Hematopoietic multipotent progenitor cell (in vitro differentiated cells): ENCODE results near the gene CDC42BPA. TPM values are rescaled to one million over a fixed set of nuclear protein-coding genes. Genes with fewer than 3 reads are reported as not detected.

ENCODE experiments used
- DNase-seq, 3 donors: peaks; one replicate each; pipeline ENCODE4 v3.0.0-alpha.2; 2011 to 2015; ENCODE audit warnings: low read depth in 2 of 3, low spot score in 2 of 3
- total RNA-seq: library from RNA; depleted of rRNA; stranded (reverse); fragments of >200 nt; gene quantifications from one replicate; pipeline ENCODE4 v1.2.3, GENCODE V29; 2012

Gene CDC42BPA
- total RNA-seq, 1 donor: 10.2 TPM

DNA sequence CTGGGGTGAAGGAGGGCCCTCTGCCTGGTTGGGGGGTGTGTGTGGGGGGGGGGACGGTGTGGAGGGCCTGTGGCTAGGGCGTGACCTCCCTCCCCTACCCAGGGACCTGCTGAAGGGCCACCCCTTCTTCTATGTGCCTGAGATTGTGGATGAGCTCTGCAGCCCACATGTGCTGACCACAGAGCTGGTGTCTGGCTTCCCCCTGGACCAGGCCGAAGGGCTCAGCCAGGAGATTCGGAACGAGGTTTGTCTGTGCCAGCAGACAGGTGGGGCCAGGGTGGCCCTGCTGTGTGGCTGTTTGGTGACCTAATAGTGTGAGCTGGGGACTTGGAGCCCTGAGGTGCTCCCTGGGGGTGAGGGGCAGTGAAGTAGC lies 334.3 kb downstream of the CDC42BPA start:
- no peak for DNase-seq

DNA sequence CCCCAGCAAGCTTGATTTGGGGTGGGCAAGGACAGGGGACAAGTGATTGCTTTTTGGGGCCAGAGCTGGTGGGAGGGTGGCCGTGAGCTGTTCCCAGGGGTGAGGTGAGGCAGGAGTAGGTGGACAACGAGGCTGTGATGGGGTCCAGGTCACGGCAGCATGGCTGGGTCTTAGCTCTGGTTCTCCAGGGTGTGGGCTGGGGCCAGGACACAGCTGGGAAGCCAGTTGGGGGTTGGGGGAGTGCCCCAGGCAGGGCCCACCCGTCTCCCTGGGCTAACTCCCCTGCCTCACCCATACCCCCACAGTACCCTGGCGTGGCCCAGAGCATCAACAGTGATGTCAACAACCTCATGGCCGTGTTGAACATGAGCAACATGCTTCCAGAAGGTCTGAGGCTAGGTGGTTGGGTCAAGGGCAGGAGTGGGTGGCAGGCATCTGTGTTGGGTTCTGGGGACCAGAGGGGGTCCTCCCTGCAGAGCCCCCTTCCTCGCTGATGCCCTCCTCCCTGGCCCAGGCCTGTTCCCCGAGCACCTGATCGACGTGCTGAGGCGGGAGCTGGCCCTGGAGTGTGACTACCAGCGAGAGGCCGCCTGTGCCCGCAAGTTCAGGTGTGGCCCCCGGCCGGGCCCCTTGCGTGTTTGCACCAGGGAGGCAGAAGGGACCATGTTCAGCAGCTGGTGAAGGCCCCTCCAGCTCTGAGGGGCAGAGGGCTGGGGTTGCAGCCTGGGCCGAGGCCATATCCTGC lies 334.9 kb downstream of the CDC42BPA start:
- DNase-seq: no peak

DNA sequence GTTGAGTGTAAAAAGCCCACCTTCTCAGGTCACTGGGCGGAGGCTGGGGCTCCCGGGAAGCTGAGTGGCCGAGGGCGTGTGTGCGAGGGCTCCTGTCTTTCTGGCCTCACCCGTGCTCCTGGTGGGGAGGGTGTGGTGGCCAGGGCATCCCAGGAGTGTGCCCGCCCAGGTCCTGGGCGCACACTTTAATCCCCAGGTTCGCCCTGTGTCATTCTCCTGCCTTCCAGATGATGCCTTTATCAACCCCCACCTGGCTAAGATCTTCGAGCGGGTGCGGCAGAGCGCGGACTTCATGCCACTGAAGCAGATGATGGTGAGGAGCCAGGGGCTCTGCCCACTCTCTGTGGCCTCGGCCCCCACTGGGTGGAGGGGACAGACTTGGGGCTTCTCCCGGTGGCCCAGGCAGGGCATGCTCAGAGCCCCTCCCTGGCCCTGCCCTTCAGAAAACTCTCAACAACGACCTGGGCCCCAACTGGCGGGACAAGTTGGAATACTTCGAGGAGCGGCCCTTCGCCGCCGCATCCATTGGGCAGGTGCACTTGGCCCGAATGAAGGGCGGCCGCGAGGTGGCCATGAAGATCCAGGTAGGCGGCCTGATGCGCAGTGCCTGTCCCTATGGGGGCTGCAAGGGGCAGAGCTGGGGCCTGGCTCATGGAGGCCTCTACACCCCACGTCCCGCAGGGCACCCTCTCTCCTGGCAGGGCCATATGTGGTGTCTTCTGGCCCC lies 335.7 kb downstream of the CDC42BPA start:
- DNase-seq: no peak

DNA sequence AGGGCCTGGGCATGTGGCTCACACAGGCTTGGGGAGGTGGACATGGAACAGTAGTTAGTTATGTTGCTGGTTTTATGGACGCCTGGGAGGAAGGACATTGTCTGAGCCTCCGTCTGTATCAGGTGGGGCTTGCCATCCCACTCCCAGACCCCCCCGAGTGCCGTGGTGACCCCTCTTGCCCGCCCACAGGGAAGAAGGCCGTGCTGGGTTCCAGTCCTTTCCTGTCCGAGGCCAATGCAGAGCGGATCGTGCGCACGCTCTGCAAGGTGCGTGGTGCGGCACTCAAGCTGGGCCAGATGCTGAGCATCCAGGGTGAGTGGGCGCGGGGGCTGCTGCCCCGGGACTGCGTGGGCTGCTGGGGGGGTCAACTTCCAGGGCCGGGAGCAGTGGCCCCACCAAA lies 336.5 kb downstream of the CDC42BPA start:
- DNase-seq: no peak

DNA sequence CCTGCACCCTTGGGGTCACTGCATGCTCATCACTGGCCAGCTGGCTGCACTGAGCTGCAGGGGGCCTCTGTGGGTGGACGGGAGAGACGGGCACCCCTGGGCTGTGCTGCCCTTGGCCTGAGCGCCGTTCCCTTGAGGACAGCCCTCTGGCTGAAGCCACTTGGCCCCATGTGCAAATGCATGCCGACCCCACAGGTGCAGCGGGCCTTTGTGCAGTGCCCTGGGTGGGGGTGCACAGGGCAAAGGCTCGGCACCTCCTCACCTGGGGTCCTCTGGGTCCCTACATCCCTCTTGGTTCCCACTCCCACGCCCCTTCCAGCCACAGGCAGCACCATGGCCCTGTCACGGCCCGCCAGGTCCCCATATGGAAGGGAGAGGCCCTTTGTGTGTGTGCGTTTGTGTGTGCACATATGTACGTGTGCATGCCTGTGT lies 336.9 kb downstream of the CDC42BPA start:
- DNase-seq: no peak

DNA sequence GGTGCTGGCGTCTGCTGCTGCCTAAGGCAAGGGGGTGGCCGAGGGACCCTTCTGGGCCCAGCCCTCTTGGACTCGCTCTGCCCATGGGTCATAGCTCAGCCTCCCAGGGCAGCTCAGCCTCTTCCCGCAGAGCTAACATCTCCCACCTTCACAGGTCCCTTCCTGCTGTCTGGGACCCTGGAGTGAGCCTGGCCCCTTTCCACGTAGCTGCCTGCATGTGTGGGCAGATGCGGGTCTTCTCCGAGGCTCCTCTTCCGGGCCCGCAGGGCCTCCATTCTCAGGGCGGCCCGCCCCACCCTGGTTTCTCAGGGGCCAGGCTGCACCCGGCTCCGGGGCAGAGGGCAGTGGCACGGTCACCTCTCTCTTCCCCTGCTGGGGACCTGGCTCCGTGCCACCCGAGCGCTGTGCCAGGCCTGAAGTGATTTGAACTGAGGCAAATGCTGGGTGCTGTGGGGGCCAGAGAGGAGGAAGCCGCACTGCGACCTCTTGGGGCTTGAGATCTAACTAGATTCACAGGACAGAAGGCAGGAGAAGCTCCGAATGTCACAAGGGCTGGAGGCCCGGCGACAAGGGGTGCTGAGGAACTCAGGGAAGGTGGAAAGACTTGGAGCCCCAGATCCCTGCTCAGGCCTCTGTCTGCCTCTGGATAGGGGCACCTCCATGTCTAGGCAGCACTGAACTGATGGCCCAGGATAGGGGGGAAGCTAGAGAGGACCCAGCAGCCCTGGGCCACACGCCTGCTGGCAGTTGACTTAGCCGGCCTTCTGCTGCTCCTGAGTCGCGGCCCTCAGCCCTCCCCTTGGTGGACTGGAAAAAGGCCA lies 337.5 kb downstream of the CDC42BPA start:
- no peak for DNase-seq

DNA sequence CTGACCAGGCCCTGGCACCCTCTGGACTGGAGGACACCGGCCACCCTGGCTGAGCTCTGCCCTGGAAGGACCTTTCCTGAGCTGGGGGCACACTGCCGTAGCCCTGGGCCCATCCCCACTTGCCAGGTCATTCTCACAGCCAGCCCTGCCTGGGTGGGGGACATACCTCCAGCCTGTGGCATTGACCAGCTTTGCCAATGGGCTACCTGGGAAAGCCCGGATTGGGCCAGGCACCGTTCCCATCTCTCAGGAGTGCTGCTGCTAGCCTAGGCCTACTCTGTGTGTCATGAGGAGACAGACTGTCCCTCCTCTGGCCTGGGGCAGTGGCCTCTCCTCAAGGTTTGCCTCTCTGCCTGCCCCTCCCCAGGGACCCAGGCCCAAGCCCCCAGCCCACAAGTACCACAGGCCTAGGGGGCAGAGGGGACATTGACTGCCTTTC lies 338.2 kb downstream of the CDC42BPA start:
- DNase-seq: no peak

DNA sequence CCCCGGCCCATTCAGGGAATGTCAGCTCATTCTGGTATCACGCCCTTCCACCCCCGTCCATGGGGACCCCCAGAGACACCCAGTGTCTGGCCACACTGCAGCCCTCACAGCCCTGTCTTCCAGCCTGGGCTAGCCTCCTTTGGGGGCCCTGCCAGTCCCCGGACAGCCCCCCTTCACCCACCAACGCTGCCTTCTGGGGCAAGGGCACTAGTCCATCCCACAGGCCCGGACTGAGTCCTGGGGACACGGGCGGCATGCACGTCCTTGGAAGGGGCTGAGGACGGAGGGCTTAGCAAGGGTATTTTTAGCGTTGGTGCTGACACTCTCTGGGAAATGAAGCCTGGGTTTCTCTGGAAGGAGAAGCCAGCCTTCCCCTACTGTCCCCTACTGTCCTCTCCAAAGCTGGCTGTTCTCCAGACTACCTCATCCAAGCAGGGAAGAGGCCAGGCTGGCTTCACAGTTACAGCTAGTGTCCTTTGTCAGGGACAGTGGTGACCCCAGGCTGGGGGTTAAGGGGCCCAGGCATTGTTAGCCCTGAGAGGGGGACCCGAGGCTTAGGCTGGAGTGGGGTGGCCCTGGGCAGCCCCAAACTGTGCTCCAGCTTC lies 338.7 kb downstream of the CDC42BPA start:
- DNase-seq: no peak

DNA sequence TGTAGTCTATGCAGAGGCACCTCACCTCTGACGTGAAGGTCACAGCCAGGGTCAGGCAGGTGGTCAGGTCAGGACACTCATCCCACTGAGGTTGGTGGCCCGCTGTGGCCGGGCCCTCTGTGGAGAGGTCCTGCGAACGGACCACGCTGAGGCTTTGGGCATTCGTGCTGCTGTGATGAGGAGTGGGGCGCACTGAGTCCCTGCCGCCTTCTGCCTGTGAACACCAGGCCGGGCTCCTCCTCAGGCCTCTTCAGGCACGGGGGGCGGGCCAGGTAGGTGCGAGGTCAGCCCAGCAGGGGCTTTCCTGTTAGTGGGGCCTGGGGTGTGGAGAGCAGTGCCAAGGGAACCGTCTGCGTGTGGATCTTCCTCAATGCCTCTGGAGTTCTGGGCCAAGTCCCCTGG lies 339.2 kb downstream of the CDC42BPA start:
- no peak for DNase-seq

DNA sequence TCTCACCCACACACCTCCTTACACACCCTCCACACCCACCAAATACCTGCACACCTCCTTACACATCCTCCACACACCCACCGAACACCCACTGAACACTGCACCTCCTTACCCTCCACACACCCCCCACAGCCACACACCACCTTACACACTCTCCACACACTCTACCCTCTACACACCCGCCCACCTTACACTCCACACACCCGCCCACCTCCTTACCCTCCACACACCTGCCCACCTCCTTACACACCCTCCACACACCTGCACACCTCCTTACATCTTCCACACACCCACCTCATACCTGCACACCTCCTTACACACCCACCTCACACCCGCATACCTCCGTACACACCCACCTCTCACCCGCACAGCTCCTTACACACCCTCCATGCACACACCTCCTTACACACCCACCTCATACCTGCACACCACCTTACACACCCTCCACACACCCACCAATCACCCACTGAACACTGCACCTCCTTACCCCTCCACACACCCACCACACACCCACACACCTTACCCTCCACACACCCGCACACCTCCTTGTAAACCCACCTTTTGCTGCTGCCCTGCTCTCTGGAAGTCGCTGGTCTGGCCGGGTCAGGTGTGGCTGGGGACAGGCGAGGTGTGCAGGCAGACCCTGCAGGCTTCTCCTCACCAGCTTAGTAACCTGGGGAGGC lies 339.7 kb downstream of the CDC42BPA start:
- no peak for DNase-seq

DNA sequence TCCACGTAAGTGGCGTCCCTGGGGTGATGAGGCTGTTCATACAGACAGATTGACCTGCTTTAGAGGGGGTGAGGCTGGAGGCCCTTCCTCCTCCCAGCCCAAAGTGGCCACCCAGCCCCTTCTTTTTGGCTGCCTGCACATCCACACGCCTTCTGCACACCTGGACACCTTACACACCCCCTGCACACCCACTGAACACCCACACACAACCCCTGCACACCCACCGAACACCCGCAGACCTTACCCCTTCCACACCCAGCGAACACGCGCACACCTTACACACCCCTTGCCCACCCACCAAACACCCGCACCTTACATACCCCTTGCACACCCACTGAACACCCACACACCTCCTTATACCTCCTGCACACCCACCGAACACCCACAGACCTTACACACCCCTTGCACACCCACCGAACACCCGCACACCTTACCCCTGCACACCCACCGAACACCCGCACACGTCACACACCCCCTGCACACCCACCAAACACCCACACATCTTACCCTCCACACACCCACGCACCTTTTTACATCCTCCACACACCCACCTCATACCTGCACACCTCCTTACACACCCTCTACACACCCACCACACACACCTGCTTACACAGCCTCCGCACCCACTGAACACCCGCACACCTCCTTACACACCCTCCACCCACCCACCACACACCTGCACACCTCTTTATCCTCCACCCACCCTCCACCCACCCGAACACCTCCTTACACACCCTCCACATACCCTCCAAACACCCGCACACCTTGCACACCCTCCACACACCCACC lies 340.5 kb downstream of the CDC42BPA start:
- DNase-seq: no peak

DNA sequence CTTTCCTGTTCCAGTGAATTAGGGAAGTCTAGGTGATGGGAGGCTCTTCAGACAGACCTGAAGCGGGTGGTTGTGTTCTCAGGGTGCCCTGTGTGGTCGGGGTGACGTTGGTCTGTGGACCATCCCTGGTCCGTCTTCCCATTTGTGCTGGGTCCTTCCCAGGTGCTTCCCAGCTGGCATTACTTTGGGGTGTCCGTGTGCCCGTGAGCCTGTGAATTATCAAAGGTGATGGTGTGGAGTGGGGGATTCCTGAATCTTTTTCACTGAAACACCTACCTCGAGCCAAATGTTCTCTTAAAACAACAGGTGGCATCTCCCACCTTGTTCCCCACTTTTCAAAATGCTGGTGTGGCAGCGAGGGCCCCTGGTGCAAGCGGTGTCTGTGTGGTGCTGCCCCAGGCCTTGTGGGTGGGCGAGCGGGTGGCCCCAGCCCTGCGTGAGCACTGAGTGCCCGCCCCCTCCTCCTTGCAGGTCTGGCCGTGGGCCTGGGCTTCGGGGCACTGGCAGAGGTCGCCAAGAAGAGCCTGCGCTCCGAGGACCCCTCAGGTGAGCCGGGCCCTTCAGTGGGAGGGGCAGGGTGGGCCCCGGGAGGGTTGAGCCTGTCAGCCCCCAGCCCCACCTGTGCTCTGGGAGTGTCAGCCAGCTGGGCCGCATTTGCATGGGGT lies 341.2 kb downstream of the CDC42BPA start:
- no peak for DNase-seq

DNA sequence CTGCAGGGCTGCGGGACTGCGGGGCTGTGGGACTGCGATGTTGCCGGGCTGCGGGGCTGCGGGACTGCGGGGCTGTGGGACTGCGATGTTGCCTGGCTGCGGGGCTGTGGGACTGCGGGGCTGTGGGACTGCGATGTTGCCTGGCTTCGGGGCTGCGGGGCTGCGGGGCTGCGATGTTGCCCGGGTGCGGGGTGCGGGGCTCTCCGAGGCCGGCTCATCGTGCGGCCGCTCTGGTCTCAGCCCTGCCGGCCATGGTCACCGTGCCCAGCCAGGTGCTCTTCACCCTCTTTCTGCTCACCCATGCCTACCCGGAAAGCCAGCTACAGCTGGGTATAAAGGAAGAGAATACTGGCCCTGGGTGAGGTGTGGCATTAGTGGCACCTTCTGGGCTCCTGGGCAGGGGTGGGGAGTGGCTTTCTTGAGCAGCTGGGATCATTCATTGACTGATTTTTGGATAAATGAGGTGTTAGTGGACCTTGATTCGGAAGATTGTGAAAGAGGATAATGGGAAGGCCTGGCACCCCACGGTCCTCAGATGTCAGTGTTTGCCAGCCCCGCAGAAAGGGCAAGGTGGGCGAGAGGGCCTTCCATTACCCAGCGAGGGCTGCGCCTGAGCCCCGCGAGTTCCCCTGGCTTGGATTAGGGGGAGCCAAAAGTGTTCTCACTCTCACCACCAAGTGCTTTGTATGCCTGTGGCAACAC lies 341.9 kb downstream of the CDC42BPA start:
- DNase-seq: no peak

DNA sequence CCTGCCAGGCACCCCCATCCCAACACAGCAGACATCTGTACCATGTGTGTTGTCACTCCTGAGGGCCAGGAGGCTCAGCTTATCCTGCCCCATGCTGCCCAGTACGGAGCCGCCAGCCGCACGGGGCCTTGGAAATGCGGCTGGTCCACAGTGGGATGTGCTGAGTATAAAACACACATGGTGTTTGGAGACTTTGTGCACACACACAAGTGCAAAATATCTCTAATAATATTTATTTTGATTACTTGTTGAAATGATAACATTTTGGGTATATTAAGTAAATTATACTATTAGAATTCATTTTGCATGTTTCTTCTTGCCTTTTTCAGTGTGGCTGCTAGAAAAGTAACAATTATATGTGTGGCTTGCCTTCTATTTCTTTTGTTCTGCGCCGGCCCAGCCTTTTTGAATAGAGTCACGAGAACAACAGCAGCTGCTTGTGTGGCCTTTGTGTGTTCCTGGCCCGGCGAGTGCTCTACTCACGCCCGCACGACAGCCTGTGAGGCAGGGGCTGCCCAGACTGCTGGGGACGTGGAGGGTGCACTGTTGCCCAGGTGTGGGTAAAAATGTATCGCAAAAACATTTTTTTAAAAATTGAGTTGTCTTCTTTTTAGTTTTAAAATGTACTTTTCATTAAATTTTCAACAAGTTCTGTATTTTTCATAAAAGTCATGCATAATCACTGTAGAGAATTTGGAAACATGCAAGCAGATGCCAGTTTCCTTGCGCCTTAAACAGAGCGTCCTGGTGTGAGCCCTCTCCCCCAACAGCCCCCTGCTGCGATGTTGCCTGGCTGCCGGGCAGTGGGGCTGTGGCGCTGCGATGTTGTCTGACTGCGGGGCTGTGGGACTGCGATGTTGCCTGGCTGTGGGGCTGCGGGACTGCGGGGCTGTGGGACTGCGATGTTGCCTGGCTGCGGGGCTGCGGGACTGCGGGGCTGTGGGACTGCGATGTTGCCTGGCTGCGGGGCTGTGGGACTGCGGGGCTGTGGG lies 342.7 kb downstream of the CDC42BPA start:
- no peak for DNase-seq

DNA sequence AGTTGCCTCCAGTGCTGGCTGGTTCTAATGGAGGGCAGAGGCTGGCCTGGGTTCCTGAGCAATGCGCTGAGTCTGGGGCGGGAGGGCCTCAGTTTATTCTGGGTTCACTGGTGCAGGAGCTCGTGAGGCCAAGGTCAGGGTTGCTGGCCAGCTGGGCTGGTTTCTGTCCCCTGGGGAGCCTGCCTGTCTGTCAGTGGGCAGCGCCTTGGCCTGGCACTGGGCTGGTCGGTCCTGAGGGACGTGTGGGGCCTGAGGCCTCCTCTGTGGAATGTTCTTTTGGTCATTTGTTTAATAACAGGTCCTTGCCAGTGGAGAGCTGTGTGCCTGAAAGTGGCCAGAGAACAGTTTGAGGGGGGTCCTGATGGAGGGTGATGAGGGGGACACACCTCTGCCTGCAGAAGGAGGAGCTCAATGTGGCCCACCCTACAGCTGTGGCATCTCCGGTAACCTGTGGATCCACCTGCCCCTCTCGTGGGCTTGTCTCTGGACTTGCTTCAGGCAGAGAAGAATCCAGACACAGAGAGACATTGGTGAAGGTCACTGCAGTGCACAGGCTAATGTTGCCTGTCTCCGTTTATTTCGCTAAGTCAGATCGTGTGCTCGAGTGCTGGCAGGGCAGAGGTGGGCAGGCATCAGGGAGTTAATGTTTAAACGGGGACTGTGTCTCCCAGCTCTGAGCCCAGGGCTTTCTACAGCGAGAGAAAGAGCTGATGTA lies 343.6 kb downstream of the CDC42BPA start:
- no peak for DNase-seq

DNA sequence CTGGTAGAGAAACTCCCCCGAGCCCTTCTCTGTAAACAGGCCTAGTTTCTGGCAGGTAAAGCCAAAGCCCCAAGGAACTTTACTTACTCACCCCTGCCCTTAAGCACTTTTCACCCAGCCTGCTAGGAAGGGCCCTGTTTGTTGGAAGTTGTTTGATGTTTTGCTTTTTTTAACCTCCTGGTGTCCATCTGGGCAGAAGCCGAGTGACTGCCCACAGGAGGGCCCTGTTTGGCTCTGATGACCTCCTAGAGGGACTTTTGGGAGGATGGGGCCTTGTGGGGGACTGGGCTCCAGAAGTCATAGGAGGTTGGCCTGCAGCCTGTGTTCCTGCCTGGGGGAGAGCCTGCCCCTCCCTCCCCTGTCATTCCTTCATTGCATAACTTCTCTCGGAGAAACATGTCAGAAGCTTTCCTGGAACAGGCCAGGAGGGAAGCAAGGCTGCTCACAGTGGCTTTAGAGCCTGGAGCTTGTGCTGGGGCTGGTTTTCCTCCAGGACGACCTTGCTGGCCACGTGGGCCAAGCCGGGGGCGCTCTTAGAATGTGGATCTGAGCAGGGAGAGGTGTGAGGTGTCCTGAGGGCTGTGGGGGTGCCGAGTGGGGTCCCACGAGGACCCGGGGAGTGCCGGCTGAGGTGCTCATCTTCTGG lies 344.3 kb downstream of the CDC42BPA start:
- DNase-seq: no peak
